Skeletal muscle satellite cell (primary cell): ENCODE results near the gene SSBP3.
A peak's percentile ranks its signal among the peaks of the same experiment; 100 is the strongest.

Source experiments
- H3K27me3 ChIP-seq: 2 replicates; pipeline ENCODE4 v1.7.0; 2013; ENCODE audit warnings: low read length; ENCODE audit not compliant: control insufficient read depth, insufficient read depth
- H3K36me3 ChIP-seq: 2 replicates; pipeline ENCODE4 v1.7.0; 2013; ENCODE audit warnings: mild to moderate bottlenecking, control low read depth, low read length; ENCODE audit not compliant: insufficient read depth
- H3K4me1 ChIP-seq: 2 replicates; pipeline ENCODE4 v1.7.0; 2013; ENCODE audit warnings: low read length; ENCODE audit not compliant: control insufficient read depth, insufficient read depth
- H3K4me2 ChIP-seq: 2 replicates; pipeline ENCODE4 v1.7.0; 2013; ENCODE audit warnings: mild to moderate bottlenecking, low read length
- H3K4me3 ChIP-seq: 2 replicates; pipeline ENCODE4 v1.7.0; 2013; ENCODE audit warnings: low read length
- H3K9ac ChIP-seq: 2 replicates; pipeline ENCODE4 v1.7.0; 2013; ENCODE audit warnings: mild to moderate bottlenecking, low read depth, low read length, moderate library complexity
- H3K9me3 ChIP-seq: replicated peaks from 2 replicates; pipeline ENCODE4 v1.7.0; 2013; ENCODE audit warnings: mild to moderate bottlenecking, control low read depth, low read length

Gene SSBP3

DNA sequence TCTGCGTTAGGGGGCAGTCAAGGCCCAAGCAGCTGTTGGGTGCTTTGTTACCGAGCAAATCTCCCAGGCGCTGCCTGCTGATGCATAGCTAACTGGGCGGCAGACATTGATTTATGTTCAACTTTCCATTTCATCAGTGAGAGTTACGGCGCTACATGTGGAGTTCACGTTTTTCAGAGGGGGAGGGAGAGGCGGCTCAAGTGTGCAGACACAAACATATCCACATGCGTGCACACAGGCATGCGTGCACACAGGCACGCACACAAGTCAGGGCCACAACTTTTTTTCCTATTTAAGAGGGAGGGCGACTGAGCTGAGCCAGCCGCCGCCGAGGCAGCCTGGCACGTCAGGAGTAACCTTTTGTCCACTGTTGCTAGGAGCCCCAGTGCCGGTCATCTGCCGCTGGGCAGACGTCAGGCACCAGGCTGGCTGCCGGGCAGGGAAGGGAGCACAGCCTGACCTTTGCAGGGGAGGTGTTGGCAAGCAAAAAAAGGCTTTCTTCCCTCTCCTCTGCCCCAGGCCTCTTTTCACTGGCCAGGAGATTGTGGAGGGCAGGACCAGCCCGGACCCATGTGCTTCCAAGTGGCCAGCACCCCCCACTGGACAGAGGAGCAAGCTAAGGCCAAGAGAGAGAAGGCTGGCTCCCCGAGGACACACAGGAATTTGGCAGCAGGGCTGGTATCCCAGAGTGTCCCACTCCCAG, 133.0 kb downstream of the SSBP3 start:
- Histone ChIP-seq H3K9ac (peak overlapping the region; percentile 71), H3K4me3 (peak overlapping the region; percentile 52), H3K4me2 (peak overlapping the region; percentile 79), H3K27me3 (no peaks in the 10 kb centered on the region), H3K36me3 (no peaks in the 10 kb centered on the region), H3K9me3 (no peaks in the 10 kb centered on the region), H3K4me1 (peaks cover 60% of the 10 kb centered on the region)

DNA sequence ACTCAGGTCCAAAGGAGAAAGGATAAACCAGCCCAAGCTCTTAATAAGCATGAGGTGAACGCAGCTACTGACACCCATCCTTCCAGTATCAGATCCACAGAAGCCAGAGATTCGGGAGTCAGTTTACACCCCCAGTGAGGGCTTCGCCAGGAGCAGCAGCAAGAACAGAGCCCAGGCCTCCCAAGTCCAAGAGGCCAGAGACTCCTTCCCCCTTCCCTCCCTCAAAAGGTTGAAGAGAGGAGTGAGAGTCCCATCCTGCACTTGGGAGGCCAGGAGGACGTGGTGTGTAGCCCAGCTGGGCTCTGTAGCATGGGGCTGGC, 133.5 kb downstream of the SSBP3 start:
- peak overlapping the region; percentile 71 for H3K9ac ChIP-seq
- H3K4me3 ChIP-seq = peak overlapping the region; percentile 52
- no peaks in the 10 kb centered on the region for H3K27me3 ChIP-seq
- H3K4me2 ChIP-seq = peak overlapping the region; percentile 79
- no peaks in the 10 kb centered on the region for H3K9me3 ChIP-seq
- H3K4me1 ChIP-seq = peaks cover 58% of the 10 kb centered on the region
- no peaks in the 10 kb centered on the region for H3K36me3 ChIP-seq

DNA sequence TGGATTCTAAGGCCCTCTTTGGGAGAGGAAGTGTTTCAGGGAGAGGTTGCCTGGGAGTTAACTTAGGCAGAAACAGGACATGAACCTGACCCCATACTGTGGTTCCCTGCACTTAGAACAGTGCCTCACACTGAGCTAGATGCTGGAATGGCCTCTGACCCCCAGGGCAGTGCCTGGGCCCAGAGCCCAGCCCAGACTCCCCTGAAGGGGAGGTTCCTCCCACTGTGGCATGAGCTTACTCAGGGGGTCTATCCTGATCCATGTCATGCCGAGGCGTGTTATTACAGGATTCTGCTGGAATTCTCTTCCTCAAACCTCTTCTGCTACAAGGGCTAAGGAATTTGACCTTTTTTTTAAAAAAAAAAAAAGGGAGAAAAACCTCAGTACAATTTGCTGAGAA, 134.1 kb downstream of the SSBP3 start:
- H3K4me2 ChIP-seq = no peak overlapping the region
- H3K4me3 ChIP-seq = no peak overlapping the region
- no peaks in the 10 kb centered on the region for H3K36me3 ChIP-seq
- no peaks in the 10 kb centered on the region for H3K27me3 ChIP-seq
- H3K9me3 ChIP-seq = no peaks in the 10 kb centered on the region
- peaks cover 52% of the 10 kb centered on the region for H3K4me1 ChIP-seq
- H3K9ac ChIP-seq = peak overlapping the region; percentile 71

DNA sequence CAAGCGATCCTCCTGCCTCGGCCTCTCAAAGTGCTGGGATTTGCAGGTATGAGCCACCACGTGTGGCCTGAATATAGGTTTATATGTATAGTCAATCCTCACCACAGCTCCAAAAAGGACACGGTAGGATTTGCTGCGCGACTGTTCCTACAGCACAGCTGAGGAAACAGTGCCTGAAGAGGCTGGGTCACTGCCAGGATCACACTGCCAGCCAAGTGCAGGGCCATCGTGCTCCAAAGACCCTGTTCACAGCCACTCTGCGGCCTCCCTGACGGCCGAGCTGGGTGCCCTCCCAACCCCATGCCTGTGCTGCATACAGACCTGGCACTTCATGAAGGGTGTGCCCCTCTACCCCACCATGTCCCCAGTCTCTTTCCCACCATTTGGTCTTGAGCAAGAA, 134.9 kb downstream of the SSBP3 start:
- Histone ChIP-seq H3K4me1 (peaks cover 45% of the 10 kb centered on the region), H3K36me3 (no peaks in the 10 kb centered on the region), H3K4me2 (no peak overlapping the region), H3K9me3 (no peaks in the 10 kb centered on the region), H3K4me3 (no peak overlapping the region), H3K27me3 (no peaks in the 10 kb centered on the region), H3K9ac (no peak overlapping the region)

DNA sequence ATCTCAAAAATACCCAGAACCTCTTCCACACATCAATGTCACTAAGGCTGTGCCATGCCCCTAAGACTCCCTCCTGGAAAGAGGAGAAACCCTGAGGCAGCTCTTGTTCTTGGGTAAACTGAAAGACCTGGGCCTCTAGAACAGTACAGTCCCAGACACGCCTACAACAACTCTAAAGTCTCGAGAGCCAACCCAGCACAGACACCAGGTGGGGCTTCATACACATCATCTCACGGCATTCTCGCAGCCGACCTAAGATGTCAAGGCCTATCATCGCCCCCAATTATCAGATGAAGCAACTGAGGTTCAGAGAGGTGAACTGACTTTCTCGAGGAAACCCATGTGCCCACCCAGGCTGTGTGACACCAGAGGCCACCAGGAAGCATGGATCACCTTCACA, 135.7 kb downstream of the SSBP3 start:
- no peaks in the 10 kb centered on the region for H3K27me3 ChIP-seq

DNA sequence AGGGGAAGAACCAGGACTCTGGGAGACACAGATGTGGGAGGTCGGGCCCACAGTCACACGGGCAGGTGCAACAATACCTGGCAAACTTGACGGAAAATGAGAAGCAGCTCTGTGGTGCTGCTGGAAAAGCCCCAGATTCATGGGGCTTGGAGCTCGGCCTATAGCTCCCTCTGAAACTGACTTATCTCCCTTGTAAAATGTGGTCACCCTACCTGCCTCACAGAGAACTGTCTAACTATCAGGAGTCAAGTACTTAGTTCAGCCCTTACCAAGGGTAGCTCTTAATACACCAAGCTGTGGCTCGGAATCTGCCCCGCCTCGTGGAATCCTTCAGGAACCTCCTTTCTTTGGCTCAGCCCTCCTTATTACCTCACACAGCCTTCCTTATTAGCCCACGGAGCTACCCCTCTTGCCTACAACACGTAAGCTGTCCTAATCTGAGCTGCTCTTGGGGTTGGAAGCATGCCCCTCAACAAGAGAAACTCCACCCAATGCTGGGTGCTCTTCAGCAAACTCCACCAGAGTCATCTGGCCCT, 137.4 kb downstream of the SSBP3 start:
- Histone ChIP-seq H3K4me2 (no peak overlapping the region), H3K9ac (no peak overlapping the region), H3K4me3 (no peak overlapping the region), H3K36me3 (peaks cover 3% of the 10 kb centered on the region), H3K9me3 (no peaks in the 10 kb centered on the region), H3K4me1 (peaks cover 21% of the 10 kb centered on the region), H3K27me3 (no peaks in the 10 kb centered on the region)

More for the DNA sequence above, 135.7 kb downstream of the SSBP3 start:
- no peak overlapping the region for H3K4me3 ChIP-seq
- peaks cover 38% of the 10 kb centered on the region for H3K4me1 ChIP-seq
- H3K9me3 ChIP-seq = no peaks in the 10 kb centered on the region
- no peak overlapping the region for H3K4me2 ChIP-seq
- H3K36me3 ChIP-seq = peaks cover 2% of the 10 kb centered on the region
- no peak overlapping the region for H3K9ac ChIP-seq

DNA sequence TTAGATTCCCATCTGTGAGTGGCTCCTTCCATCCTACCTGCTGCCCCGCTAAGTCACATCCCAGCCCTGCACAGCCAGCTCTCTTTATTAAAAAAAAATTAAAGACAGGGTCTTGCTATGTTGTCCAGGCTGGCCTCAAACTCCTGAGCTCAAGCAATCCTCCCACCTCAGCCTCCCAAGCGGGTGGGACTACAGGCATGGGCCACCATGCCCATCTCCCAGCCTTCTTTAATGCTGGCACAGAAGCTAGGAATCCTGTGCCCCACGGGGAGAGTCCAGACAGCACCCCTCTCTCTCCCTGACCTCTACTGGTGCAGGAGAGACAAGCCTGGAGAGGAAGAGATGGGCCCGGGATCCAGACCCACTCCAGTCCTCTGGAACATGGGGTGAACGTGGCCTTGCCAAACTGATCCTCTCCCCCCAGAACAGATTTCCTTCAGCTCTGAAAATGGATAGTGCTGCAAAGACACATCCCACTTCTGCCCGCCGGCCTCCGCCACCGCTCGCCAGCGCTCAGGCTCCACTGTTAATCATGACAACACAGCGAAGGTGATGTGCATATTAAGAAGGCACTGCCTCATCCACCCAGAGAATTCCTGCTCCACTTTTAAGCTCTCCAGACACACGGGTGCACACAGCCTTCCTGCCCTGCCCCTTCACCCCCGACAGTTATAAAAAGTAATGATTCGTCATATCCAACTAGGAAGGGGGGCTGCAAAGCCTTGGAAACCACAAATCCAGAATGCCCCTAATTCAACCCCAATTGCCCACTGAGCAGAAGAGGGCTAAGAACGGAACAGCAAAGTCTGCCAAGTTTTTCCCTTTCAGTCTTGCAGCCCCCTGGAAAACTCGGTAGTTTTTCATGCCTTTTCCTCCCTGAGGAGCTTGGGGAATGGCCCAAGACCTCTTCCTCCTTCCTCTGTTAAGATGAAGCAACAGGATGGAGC, 138.1 kb downstream of the SSBP3 start:
- Histone ChIP-seq H3K27me3 (no peaks in the 10 kb centered on the region), H3K4me3 (no peak overlapping the region), H3K4me2 (no peak overlapping the region), H3K4me1 (peaks cover 13% of the 10 kb centered on the region), H3K9me3 (no peaks in the 10 kb centered on the region), H3K36me3 (peaks cover 3% of the 10 kb centered on the region), H3K9ac (no peak overlapping the region)

DNA sequence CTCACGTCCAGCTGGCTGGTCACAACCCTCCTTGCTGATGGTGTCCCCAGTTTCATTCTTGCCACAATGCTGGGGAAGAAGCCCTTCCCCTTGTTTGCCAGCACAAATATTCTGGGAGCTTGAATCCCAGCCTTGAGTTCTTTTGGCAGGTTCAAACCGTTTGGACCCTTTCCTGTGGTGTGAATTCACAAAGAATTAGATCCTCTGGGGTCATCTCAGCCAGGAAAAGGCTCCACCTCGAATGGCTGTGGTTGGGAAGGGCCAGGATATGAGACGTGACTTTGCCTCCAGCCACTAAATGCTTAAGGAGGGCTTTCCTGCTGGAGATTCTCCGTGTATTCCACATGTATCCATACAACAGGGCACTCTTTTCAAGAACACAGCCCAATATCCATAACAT, 139.3 kb downstream of the SSBP3 start:
- H3K4me1 ChIP-seq = peaks cover 2% of the 10 kb centered on the region
- no peak overlapping the region for H3K9ac ChIP-seq
- no peaks in the 10 kb centered on the region for H3K27me3 ChIP-seq
- peaks cover 3% of the 10 kb centered on the region for H3K36me3 ChIP-seq
- no peak overlapping the region for H3K4me3 ChIP-seq
- H3K4me2 ChIP-seq = no peak overlapping the region
- H3K9me3 ChIP-seq = no peaks in the 10 kb centered on the region

DNA sequence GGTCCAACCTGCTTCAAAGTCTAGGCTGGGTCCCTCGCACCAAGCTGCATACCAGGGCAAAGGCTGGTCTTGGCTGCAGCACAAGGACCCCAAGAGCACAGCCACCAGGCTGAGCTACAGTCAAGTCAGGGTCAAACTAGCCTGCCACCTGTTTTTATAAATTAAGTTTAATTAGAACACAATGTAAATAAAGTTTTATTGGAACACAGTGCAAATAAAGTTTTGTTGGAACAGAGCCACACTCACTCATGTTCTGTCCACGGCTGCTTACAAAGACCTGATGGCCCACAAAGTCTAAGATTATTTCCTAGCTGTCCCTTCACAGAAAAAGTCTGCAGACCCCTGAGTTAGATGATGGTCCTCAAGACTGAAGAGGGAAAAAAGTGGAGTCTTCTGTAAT, 140.0 kb downstream of the SSBP3 start:
- no peak overlapping the region for H3K4me2 ChIP-seq
- H3K36me3 ChIP-seq = peaks cover 3% of the 10 kb centered on the region
- H3K4me3 ChIP-seq = no peak overlapping the region
- H3K9me3 ChIP-seq = no peaks in the 10 kb centered on the region
- no peaks in the 10 kb centered on the region for H3K4me1 ChIP-seq
- H3K27me3 ChIP-seq = no peaks in the 10 kb centered on the region
- no peak overlapping the region for H3K9ac ChIP-seq

DNA sequence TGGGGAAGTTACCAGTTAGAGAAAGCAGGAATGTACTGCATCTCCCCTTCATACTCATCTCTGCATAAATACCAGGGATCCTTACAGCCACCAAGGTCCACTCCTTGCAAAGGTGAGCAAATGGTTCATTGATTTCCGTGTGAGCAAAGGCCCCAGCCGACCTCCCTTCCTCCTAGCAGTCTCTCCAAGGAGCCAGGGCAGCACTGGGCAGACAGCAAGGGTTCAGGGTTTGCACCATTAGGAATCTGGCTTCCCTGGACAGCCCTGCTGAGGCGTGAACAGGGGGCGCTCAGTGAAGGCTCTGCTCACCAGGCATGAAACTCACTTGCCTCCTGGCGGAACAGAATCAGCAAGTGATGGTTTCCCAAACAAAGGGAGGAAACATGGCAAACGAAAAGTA, 140.5 kb downstream of the SSBP3 start:
- Histone ChIP-seq H3K9me3 (no peaks in the 10 kb centered on the region), H3K4me3 (no peak overlapping the region), H3K9ac (no peak overlapping the region), H3K36me3 (peaks cover 3% of the 10 kb centered on the region), H3K4me1 (no peaks in the 10 kb centered on the region), H3K4me2 (no peak overlapping the region), H3K27me3 (no peaks in the 10 kb centered on the region)

DNA sequence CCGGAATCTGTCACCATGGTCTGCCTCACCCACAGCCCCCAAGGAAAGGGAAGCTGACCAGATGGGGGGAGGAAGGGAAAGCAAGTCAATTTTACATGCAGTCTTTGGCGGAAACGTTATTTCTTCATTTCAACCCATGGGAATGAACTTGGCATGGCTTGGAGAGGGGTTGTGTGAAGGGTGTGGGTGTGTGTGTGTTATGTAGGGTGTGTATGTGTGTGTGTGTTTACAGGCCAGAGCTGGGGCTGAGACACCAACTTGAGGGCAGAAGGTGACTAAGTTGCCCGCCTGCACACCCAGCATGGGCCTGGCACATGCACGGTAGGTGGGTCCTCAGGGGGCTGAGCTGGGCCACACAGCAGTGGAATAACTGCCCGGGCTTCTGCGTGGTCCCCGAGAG, 141.1 kb downstream of the SSBP3 start:
- Histone ChIP-seq H3K4me1 (no peaks in the 10 kb centered on the region), H3K9ac (no peak overlapping the region), H3K36me3 (peaks cover 3% of the 10 kb centered on the region)

More for the DNA sequence above, 141.1 kb downstream of the SSBP3 start:
- no peak overlapping the region for H3K4me3 ChIP-seq
- no peaks in the 10 kb centered on the region for H3K9me3 ChIP-seq
- no peaks in the 10 kb centered on the region for H3K27me3 ChIP-seq
- H3K4me2 ChIP-seq = no peak overlapping the region
